ENCODE results near the gene ITPR1.

ITPR1 gene

DNA sequence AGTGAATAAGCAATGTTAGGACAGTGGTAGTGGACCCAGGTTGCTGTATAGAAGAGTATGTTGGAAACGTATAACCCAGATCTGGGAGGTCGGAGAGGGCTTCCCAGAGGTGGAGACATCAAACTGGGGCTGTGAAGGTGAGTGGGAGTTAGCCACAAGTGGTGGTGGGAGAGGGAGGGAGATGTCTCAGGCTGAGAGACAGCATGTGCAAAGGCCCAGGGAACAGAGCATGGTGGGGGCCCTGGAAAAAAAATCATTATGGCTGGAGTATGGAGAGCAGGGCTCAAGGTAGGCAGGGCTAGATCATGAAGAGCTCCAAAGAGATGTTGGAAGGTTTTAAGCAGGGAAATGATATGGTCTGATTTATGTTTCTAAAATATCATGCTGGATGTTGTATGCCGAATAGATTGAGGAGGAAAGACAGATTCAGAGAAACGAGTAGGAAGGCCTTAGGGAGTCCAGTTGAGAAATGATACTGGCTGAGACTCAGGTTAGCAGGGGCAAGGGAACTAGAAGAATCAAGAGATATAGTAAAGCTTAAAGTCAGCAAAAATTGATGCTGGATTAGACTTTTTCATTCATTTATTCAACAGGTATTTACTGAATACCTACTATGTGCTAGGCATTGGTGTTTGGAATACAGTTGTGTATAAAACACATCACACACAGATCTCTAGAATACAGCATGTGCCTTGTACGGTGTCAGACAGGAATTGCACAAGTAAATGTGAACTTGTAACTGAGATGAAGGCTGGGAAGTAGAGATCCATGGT is 17.0 kb downstream of the ITPR1 start:
- DNase-seq (ENCODE audit: low read depth in 2 of 2), result no peak

DNA sequence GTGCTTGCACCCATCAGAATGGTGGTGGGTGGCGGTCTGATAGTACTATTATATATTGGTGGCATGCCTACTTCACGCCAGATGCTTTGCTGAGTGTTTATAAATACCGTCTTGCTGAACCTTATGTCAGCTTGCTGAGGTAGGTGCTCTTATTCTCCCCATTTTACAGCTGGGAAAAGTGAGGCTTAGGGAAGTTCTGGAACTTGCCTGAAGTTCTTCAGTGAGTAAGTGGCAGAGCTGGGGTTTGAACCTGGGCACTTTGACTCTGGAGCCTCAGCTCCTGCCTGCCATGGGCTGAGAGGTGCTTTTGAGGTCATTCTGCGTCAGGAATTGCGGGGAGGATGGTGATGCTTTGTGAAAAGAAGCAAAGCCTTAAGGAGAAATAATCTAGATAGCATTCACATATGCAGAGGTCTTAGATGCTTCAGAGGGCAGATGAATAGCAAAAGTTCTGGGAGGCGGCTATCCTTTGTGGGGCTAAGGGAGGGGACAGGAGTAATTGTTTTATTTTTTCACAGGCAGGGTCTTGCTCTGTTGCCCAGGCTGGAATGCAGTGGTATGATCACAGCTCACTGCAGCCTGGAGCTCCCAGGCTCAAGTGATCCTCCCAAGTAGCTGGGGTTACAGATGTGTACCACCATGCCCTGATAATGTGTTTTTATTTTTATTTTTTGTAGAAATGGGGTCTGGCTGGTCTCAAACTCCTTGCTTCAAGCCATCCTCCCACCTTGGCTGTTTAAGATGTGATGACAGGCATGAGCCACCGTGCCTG is 18.5 kb downstream of the ITPR1 start:
- no peak for DNase-seq (ENCODE audit: low read depth in 2 of 2)

GRCh38 chr3:4512895-4513616 is 19.9 kb downstream of the ITPR1 start:
- DNase-seq (ENCODE audit: low read depth in 2 of 2), result no peak

GRCh38 chr3:4514321-4514720 is 21.2 kb downstream of the ITPR1 start:
- no peak for DNase-seq (ENCODE audit: low read depth in 2 of 2)

GRCh38 chr3:4514916-4515315 is 21.8 kb downstream of the ITPR1 start:
- no peak for DNase-seq (ENCODE audit: low read depth in 2 of 2)

GRCh38 chr3:4515916-4516579 is 22.9 kb downstream of the ITPR1 start:
- DNase-seq (ENCODE audit: low read depth in 2 of 2), result no peak

- no peak for DNase-seq (ENCODE audit: low read depth in 2 of 2)
These were observed 23.9 kb downstream of the ITPR1 start for GRCh38 chr3:4517093-4517492.

GRCh38 chr3:4517643-4518311 is 24.6 kb downstream of the ITPR1 start:
- DNase-seq (ENCODE audit: low read depth in 2 of 2), result no peak

- no peak for DNase-seq (ENCODE audit: low read depth in 2 of 2)
These were observed 27.1 kb downstream of the ITPR1 start for GRCh38 chr3:4520033-4520816.

- no peak for DNase-seq (ENCODE audit: low read depth in 2 of 2)
These were observed 29.8 kb downstream of the ITPR1 start for GRCh38 chr3:4522947-4523346.

- no peak for DNase-seq (ENCODE audit: low read depth in 2 of 2)
These were observed 30.9 kb downstream of the ITPR1 start for GRCh38 chr3:4523710-4524698.

DNA sequence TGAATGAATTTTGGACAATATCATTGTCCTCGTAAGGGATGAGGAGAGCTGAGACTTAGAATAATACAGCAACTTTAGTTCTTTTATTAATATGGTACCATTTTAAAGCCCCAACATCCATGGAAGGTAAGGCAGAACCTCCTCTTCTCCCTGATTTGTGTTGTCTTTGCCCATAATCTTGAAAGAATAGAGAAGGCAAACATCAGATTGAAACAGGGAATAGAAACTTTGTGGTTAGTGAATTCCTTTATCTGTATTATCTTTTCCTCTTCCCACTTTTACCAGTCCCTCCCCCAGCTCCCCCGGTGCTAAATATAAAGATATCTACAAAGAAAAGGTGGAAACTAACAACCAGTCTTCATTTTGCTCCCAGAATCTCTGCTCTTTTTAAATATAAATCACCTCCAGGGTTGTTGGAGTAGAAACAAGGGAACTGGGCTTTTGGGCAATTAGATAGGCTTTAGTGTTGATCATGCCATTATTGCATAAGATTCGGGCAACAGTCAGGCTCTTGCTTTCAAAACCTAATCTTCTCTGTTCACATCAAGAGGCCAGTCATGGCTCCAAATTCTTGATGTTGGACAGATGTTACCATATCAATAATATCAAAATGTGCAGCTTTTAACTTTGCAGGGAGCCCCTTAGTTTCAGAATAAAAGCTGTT is 32.5 kb downstream of the ITPR1 start:
- DNase-seq (ENCODE audit: low read depth in 2 of 2), result no peak

DNA sequence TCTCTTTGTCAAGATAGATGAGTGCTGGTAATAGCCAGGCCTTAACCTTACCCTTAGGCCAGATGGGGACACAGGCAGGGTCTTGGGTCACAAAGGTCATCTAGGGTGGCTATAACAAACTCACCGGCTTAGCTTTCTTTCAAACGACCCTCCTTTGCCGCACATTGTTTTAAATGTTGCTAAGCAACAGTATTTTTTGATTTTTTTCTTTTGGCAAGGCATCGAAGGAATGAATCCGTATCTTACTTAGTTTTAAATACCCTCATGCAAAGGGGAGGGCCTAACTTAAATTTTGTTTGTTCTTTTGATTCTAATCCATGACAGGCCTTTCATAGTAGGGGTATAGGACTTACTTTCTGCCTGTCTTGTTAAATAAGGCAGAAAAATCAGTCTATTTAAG is 35.2 kb downstream of the ITPR1 start:
- no peak for DNase-seq (ENCODE audit: low read depth in 2 of 2)

DNA sequence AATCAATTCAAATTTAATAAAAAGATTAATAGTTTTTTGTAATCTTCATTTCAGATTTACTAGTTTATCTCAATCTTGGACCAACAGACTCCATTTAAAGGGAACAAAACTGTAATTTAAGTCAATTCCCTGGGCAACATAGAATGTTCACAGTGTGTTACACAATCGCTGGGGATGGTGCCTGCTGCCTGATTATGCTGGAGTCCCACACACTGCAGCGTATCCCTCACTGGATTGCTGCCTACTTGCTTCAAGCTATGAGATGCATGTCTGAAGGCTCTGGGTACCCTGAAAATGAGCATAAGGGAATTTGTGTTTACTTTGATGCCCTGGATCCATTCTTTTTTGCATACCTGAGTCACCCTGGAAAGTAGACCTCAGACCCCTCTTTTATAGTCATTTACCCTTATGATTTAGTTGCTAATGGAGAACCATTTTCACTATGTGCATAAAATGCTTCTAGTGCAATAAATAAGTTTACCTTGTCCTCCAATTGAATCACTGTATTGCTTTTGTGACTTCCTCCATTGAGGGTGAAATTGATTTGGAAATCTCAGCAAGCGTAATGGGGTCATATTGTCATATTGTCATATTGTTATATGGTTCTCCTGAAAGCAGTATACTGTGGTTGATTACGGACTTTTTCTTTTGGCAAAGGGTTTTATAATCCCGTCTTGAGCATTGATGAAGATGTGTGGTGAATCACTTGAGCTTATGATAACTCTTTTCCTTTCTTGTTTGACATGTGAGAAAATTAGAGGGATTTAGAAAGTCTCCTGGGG is 35.9 kb downstream of the ITPR1 start:
- DNase-seq (ENCODE audit: low read depth in 2 of 2), result no peak

DNA sequence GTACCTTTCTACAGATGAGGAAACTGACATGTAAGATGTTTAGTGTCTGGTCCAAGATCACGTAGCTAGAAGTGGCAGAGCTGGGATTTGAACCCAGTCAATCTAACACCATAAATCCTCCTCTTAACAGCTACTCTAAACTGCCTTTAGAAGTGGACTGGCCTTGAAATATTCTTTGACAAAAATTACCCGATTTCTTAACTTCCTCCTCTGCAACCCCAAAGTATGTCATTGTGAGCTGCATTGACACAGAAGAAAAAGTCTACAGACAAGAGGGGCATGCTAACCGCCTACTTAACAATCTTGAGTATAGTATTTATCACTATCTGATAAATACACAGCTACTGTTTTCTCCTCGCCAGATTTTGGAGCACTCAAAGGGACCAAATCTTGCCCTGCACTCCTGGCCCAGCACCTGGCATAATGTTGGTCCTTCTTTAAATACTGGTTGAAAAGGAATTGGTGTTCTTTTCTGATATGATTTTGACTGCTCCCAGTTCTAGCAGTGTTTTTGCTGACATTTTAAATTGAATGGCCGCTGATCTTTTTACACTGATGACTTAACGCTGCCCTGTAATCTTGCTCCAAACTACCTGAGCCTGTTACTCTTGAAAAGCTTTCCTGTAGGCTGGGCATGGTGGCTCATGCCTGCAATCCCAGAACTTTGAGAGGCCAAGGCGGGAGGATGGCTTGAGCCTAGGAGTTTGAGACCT is 36.9 kb downstream of the ITPR1 start:
- DNase-seq (ENCODE audit: low read depth in 2 of 2), result no peak

DNA sequence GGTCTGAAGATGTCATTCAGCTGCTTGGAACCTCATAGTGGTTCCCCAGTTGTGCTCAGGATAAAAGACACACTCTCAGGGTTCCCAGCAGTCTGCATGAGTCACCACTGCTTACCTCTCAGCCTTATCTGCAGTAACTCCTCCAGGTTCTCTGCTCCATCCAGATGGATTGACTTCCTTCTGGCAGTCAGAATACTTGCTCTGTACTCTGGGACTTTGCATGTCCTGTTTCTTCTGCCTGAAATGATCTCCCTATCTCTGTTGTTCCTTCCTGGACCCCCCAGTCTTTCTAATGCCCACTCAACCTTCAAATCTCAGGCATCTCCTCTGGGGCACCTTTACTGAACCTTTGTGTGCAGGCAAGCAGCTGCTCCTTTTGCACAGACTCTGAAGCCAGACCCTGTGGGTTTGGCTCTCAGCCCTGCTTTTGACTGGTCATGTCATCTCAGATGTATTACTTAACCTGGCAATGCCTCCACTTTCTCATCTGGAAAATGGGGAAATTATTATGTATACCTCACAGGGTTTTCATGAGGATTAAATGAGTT is 38.4 kb downstream of the ITPR1 start:
- DNase-seq (ENCODE audit: low read depth in 2 of 2), result no peak

DNA sequence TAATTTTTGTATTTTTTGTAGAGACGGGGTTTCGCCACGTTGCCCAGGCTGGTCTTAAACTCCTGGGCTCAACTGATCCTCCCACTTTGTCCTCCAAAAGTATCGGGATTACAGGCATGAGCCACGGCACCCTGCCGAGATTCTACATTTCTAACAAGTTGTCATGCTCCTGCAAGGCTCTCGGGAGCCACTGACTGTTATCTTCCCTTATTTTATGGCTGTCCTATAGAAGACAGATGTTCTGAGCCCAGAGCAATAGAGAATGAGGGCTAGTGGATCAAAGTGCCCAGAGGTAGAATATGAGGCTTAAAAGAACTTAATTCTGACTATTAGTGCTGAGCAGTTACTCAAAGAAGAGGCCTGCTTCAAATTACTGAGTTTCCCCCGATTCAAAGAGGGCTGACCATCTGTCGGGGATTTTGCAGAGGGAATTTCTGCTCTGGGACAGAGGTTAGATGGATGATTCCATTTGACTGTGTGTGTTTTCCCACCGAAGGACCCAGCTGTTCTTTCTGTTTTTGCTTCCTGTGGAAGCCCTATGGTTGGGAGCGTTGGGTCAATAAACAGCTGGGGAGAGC is 39.5 kb downstream of the ITPR1 start:
- DNase-seq (ENCODE audit: low read depth in 2 of 2), result no peak
